Activated T-helper 1 cell treated with anti-CD3 and anti-CD28 coated beads, Interleukin-12 subunit alpha, Interleukin-12 subunit beta, Interleukin-2, Interleukin-4 antibody, amounts not matched to agents 30 ng/mL and 10 ng/mL and 1 ng/mL, durations not matched to agents 14 hours and 24 hours and 36 hours (primary cell): ENCODE measurements around the gene ANKRD53. TPM values are rescaled to one million over a fixed set of nuclear protein-coding genes. Genes with fewer than 3 reads are reported as not detected.

Experiments
- DNase-seq: peaks from one replicate; pipeline ENCODE4 v3.0.0; 2021; ENCODE audit warnings: low spot score
- H3K27ac Mint-ChIP-seq: one replicate; pipeline ENCODE4 v1.8.0; 2021; ENCODE audit warnings: mild to moderate bottlenecking, mixed read lengths
- H3K27me3 Mint-ChIP-seq: one replicate; pipeline ENCODE4 v1.8.0; 2022; ENCODE audit warnings: mild to moderate bottlenecking, moderate library complexity, mixed read lengths; ENCODE audit not compliant: insufficient read depth
- H3K36me3 Mint-ChIP-seq: one replicate; pipeline ENCODE4 v1.8.0; 2021; ENCODE audit warnings: low read depth, mixed read lengths
- H3K4me1 Mint-ChIP-seq: one replicate; pipeline ENCODE4 v1.8.0; 2021; ENCODE audit warnings: low read depth, mixed read lengths
- H3K4me3 Mint-ChIP-seq: one replicate; pipeline ENCODE4 v1.8.0; 2021; ENCODE audit warnings: mild to moderate bottlenecking, moderate library complexity, mixed read lengths
- H3K9me3 Mint-ChIP-seq: one replicate; pipeline ENCODE4 v1.8.0; 2021; ENCODE audit warnings: mixed read lengths
- intact Hi-C: fragments of 100-400 bp; cut with micrococcal nuclease; formaldehyde crosslinking; loops from one replicate; pipeline ENCODE4 v1.15.1; 2024
- total RNA-seq: library from RNA; stranded (reverse); gene quantifications from 2 replicates; pipeline ENCODE4 v1.2.3, GENCODE V29; 2022

The ANKRD53 gene, protein sequence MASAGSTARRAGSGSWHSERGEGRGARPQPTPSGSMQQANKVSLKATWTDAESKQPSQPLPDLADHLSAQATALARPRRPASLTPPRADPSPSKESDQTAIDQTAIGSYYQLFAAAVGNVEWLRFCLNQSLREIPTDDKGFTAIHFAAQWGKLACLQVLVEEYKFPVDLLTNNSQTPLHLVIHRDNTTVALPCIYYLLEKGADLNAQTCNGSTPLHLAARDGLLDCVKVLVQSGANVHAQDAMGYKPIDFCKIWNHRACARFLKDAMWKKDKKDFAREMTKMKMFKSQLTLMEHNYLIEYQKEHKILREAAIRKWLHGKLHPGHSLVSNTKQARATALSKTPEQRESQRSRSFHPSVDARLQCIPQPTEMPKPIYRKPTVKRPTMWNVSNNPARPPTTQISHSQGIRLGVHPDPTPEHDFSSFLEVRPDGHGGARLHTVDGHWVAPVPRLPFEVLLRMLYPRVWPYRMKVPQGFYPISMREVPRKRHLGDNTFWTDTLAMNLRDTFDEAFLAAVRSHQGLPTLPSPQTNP
- total RNA-seq: not detected in 2 replicates

DNA sequence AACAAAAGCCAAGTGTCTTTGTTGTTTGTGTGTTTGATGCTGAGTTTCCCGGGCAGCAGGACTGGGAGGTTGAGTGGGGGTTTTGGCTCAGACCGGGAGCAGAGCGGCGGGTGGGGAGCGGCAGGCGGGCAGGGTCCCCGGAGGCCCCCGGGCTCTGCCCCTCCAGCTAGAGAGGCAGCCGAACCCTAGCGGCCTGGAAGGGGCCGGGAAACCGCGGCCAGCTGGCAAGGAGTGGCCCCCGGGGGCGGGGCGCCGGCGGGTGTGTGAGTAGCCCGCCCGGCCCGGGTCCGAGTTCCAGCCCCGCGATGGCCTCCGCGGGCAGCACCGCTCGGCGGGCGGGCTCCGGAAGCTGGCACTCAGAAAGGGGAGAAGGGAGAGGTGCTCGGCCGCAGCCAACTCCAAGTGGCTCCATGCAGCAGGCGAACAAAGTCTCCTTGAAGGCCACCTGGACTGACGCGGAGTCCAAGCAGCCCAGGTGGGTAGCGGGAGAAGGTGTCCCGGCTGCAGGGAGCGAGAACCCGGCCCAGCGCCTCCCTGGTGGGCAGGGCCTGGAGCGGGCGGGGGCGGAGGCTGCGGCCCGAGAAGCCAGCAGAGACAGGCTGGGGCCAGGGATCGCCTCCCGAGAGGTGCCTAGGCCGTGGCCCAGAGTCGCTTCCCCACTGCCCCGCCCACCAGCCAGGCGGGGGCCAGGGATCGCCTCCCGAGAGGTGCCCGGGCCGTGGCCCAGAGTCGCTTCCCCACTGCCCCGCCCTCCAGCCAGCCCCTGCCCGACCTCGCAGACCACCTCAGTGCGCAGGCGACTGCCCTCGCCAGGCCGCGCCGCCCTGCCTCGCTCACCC, at the start of gene ANKRD53:
ANKRD53 (plus strand) TSS at position 290 of the 839 bp plus-strand sequence; CDS start at position 306, 16 bp downstream.
- no peaks in the 10 kb centered on the region for H3K27me3 Mint-ChIP-seq

DNA sequence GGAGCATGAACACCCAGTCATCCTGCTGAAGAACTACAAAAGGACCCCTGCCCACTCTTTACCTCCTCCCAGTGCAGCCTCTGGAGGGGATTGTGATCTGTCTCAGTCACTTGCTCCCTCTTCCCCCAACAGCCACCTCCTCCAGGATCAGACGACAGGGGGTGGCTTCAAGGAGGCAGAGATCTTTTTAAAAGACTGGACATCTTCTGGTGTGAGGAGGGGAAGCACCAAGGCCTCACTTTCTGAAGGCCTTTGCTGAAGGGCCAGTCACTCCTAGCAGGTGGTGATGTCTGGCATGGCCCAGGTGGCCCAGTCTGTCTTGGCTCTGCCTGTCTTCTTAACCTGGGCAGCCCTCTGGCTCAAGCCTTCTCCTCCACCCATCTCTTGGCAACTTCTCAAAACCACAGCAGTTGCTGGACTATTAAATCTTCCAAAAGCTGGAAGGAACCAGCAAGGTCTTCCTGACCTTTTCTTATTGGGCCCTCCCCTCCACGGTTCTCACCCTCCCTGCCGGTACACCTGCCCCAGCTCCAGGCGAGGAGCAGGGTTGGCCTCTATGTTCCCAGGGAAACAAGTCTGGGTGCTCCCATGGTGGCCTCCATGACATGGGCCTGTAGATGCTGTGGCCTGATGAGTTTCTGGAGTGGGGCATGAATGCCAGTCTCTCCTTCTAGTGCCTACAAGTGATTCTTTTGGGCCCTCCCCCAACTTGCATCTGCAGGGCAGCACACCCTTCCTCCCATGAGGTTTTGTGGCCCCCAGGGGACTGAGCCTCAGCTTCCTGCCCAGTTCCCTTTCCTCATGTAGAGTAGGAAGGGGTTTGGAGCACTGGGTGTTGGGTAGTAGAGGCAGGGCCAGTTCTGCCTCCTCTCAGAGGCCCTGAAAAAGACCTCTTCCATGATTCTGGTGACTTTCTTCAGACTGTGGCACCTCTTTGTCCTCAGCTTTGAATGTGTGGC, 47.8 kb upstream of the ANKRD53 start:
- Mint-ChIP-seq H3K27ac (no peak overlapping the region), H3K27me3 (peaks cover 13% of the 10 kb centered on the region), H3K4me1 (no peaks in the 10 kb centered on the region), H3K4me3 (no peak overlapping the region), H3K36me3 (no peaks in the 10 kb centered on the region), H3K9me3 (no peaks in the 10 kb centered on the region)
- intact Hi-C loops: no loop called here
- no peak for DNase-seq

More for the DNA sequence above, at the start of gene ANKRD53:
- H3K4me1 Mint-ChIP-seq: peaks cover 18% of the 10 kb centered on the region
- H3K27ac Mint-ChIP-seq: no peak within 1 kb of the TSS
- no peaks in the 10 kb centered on the region for H3K36me3 Mint-ChIP-seq
- intact Hi-C loops: loop anchor here (5.0 kb wide), 3 partner anchors 154 to 676 kb away; partner anchors contain the start of genes FAM136A, MCEE, MPHOSPH10 and PAIP2B
- DNase-seq: no peak
- H3K9me3 Mint-ChIP-seq: no peaks in the 10 kb centered on the region
- H3K4me3 Mint-ChIP-seq: peak within 1 kb of the TSS; percentile 78

DNA sequence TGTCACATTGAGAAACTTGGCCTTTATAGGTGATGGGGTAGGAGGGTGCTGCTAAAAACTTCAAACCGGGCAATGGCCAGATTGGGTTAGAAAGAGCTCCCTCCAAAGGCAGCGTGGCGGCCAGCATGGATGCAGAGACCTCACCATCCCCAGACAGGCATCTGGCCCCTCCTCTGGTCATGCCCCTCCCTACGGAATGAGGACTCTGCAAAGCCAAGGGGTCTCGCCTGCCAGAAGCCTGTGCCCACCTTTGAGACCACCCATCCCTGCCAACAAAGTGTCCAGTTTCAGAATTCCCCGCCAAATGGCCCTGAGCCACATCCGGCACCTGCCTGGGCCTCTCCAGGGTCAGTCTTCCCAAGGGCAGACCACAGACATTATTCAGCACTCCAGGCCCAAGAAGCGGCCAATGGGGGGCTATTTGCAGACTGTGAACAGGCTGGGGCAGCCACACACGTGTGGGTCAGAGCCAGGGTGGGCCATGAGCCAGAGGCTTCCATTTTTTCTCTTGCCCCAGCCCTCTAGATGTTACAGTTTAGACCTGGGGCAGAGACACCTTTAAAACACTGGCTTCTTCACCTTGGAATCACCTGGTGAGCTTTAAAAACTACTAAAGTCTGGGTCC, 46.9 kb upstream of the ANKRD53 start:
- Mint-ChIP-seq H3K27me3 (peaks cover 12% of the 10 kb centered on the region), H3K27ac (no peak overlapping the region), H3K4me1 (no peaks in the 10 kb centered on the region), H3K9me3 (no peaks in the 10 kb centered on the region), H3K4me3 (no peak overlapping the region), H3K36me3 (no peaks in the 10 kb centered on the region)
- intact Hi-C loops: no loop called here
- DNase-seq: no peak

DNA sequence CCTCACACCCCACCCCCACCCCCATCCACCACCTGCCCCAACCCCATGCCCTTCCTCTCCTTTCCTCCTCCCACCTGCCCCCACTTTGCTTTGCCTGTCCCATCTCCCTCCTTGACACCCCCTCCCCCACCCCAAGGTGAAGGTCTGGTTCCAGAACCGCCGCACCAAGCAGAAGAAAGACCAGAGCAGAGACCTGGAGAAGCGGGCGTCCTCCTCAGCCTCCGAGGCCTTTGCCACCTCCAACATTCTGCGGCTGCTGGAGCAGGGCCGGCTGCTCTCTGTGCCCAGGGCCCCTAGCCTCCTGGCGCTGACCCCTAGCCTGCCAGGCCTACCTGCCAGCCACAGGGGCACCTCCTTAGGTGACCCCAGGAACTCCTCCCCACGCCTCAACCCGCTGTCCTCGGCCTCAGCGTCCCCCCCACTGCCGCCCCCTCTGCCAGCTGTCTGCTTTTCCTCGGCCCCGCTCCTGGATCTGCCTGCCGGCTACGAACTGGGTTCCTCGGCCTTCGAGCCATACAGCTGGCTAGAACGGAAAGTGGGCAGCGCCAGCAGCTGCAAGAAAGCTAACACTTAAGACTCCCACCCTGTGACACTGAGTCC, 45.7 kb upstream of the ANKRD53 start:
- intact Hi-C loops: no loop called here
- Mint-ChIP-seq H3K27ac (no peak overlapping the region), H3K4me1 (no peaks in the 10 kb centered on the region), H3K36me3 (no peaks in the 10 kb centered on the region), H3K27me3 (peaks cover 12% of the 10 kb centered on the region), H3K4me3 (no peak overlapping the region), H3K9me3 (no peaks in the 10 kb centered on the region)
- DNase-seq: no peak

DNA sequence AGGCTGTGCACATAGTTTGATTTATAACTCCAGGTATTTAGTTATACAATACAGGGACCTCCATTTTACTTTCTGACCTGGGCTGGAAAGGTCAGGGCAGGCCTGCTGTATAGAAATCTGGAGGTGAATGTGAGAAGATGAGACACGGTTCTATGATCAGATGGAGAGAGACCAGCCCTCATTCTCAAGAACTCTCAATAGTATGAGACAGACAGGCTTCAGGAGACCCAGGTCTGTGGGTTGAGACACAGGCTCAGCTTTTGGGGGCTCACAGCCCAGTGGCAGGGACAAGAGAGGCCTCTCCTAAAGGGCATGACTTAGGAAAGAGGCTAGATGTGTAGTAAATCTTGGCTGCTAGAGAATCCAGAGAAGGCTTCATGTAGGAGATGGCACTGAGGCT, 43.4 kb upstream of the ANKRD53 start:
- Mint-ChIP-seq H3K27me3 (peaks cover 13% of the 10 kb centered on the region), H3K36me3 (no peaks in the 10 kb centered on the region), H3K9me3 (no peaks in the 10 kb centered on the region), H3K4me3 (no peak overlapping the region), H3K4me1 (no peaks in the 10 kb centered on the region), H3K27ac (no peak overlapping the region)
- DNase-seq: no peak
- intact Hi-C loops: no loop called here

DNA sequence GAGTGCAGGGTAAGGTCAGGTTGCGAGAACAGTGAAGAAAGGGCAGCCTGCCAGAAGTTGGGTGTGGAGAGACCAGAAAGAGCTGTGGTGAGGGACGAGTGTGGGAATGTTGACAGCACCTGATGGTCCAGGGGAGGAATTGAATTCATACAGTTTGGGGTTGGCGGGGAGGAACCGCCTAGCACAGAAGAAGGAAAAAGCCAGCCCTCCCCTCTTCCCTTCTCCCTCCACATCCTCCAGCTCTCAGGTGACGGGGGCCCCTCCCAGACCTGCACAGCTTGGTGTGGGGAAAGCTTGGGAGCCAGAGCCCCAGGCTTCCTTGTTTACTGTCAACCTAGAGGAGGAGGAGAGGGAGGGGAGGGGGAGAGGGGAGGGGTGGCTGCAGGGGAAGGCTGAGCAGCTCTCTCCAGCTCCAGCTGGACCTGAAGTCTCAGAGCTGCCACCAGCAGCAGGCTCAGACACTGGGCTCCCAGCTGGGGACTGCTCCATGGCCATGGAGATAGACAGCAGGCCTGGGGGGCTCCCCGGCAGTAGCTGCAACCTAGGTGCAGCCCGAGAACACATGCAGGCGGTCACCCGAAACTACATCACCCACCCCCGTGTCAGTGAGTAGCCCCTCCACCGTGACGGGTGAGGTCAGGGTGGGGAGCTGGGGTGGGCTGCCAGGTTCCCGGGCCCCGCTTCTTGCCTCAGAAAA, 42.8 kb upstream of the ANKRD53 start, which contains the start of gene ATP6V1B1:
ATP6V1B1 (plus strand) TSS at position 433 of the 697 bp plus-strand sequence; CDS start at position 488, 55 bp downstream.
- intact Hi-C loops: no loop called here
- no peaks in the 10 kb centered on the region for H3K4me1 Mint-ChIP-seq
- H3K27me3 Mint-ChIP-seq: peaks cover 13% of the 10 kb centered on the region
- H3K4me3 Mint-ChIP-seq: no peak within 1 kb of the TSS
- no peak within 1 kb of the TSS for H3K27ac Mint-ChIP-seq
- no peaks in the 10 kb centered on the region for H3K36me3 Mint-ChIP-seq
- H3K9me3 Mint-ChIP-seq: no peaks in the 10 kb centered on the region
- DNase-seq: no peak

DNA sequence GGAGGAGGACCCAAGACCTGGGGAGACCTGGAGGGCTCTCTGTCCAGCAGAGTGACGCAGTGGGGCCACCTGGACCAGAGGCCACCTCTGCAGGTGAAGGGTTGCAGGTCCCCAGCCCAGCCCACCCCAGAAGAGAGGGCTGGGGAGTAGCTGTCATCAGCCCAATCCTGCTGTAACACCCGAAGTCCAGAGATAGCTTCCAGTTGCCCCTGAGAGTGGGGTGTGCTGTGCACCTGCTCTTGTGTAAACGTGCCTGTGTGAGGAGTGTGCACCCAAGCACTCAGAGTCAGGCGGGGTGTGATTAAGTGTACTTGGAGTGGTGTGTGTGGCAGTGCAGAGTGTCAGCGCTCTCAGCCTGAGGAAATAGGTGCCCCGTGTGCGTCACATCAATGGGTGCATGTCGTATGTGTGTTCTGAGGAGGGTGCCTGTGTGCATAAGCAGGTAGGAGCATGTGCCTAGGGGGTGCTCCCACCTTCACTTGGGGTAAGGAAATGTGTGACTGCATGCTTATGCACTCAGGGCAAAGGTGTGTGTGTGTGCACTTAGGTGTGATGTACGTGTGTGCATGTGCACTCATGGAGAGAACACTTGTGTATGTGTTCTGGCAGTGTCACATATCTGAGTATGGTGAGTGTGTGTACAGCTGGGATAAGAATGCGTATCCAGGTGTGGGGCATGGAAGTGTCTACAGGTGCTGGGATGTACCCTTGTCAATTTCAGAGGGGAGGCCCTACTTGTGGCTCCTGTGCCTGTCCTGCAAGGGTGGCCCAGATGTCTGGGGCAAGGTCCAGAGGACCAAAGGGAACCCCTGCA, 42.1 kb upstream of the ANKRD53 start:
- Mint-ChIP-seq H3K27ac (no peak overlapping the region), H3K9me3 (no peaks in the 10 kb centered on the region), H3K4me3 (no peak overlapping the region), H3K36me3 (no peaks in the 10 kb centered on the region), H3K27me3 (peaks cover 13% of the 10 kb centered on the region), H3K4me1 (no peaks in the 10 kb centered on the region)
- intact Hi-C loops: no loop called here
- no peak for DNase-seq

DNA sequence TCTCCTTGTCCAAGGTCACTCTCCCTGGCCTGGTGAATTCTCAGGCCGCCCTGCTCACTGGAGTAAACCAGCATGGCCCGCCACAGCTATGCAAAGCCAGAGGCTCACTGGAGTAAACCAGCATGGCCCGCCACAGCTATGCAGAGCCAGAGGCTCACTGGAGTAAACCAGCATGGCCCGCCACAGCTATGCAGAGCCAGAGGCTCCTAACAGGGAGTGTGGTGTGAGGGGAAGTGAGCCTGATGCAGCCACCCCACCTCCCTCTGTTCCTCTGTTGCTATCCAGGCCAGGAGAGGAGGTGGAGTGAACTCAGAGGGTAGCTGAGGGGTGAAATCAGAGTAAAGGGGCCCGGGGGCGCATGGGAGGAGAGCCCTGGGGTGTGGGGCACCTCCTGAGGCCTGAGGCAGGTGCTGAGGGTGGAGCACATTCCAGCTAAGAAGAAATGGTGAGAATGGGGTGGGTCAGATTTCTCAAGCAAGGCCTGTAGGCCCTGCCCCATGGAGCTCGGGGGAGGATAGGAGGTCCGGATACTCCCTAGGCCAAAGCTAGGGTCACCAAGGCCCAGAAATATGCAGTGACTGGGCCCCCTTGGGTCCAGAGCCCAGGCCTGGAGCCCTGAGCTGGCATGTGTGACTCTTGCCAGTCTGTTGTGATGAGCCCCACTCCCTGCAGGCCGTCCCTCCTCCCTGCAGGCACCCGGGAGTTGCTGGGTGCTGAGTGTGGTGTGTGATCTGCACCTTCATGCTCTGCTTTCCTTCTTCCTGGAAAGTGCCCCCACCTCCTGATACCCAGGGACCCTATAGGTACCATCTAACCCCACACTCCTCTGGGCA, 41.2 kb upstream of the ANKRD53 start:
- Mint-ChIP-seq H3K4me1 (no peaks in the 10 kb centered on the region), H3K27ac (no peak overlapping the region), H3K36me3 (no peaks in the 10 kb centered on the region), H3K9me3 (no peaks in the 10 kb centered on the region), H3K4me3 (no peak overlapping the region), H3K27me3 (peaks cover 16% of the 10 kb centered on the region)
- intact Hi-C loops: no loop called here
- DNase-seq: no peak

DNA sequence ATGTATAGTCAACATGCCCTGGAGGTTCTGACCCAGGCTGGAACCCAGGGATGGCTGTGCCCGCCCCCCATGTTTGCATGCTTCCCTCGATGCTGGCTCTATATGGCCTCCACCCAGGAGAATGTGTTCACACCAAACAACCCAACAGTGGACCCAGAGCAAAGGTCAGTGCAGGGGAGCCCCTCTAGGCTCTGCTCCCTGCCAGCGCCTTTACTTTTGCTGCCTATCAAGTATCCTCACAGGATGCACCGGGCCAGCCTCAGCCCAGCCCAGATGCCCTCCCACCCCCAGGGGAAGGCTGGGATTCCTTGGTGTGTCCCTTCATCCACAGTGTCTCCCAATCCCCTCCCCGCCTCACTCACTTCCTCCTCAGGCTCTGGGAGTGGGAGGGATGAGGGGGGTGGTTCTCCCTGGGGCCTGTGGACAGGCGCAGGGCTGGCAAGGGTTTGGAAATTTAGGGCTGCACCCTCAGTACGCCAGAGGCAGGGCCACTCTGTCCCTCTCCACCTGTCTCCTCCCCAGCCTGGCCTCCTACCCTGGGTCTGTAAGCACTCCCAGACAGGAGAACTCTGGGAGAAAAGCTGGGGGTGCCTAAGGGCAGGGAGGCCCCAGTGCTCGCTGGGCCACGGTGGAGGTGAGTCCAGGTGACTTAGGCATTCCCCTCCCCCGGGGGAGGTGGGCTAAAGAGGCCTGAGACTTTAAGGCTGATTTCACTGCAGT, 40.4 kb upstream of the ANKRD53 start:
- intact Hi-C loops: no loop called here
- Mint-ChIP-seq H3K9me3 (no peaks in the 10 kb centered on the region), H3K4me3 (no peak overlapping the region), H3K4me1 (no peaks in the 10 kb centered on the region), H3K36me3 (no peaks in the 10 kb centered on the region), H3K27ac (no peak overlapping the region), H3K27me3 (peaks cover 16% of the 10 kb centered on the region)
- no peak for DNase-seq

DNA sequence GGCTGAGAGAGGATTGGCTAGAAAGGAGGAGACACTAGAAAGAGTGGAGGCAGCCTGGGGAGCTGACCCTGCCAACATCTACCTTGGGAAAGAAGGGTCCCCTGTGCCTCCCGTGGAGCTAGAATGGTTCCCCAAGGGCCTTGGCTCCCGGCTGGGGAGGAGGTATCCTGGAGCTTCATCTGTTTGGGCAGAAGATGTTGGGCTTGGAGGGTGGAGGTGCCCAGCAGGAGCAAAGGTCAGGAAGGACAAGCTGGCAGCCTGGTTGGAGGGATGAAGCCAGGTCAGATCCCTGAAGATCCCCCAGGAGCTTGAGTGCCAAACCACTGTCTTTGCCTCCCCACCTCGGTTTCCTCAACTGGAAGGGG, 39.9 kb upstream of the ANKRD53 start:
- Mint-ChIP-seq H3K4me1 (no peaks in the 10 kb centered on the region), H3K9me3 (no peaks in the 10 kb centered on the region), H3K36me3 (no peaks in the 10 kb centered on the region), H3K27me3 (peaks cover 16% of the 10 kb centered on the region), H3K4me3 (no peak overlapping the region), H3K27ac (no peak overlapping the region)
- intact Hi-C loops: no loop called here
- DNase-seq: no peak
